Activated gamma-delta T cell treated with anti-CD3 and anti-CD28 coated beads, Interleukin-2, amount 50 U/mL, for 16 hours (primary cell): ENCODE results near the gene GDF10.

ENCODE experiments used
- DNase-seq: peaks from one replicate; pipeline ENCODE4 v3.0.0-alpha.2; 2020; ENCODE audit warnings: low read depth

Gene GDF10

GRCh38 chr10:47315421-47315820 is 15.4 kb downstream of the GDF10 start:
- DNase-seq: no peak

- DNase-seq: no peak
Observed at GRCh38 chr10:47316131-47316530, 16.1 kb downstream of the GDF10 start.

GRCh38 chr10:47317251-47317650 is 17.3 kb downstream of the GDF10 start:
- DNase-seq: no peak

DNA sequence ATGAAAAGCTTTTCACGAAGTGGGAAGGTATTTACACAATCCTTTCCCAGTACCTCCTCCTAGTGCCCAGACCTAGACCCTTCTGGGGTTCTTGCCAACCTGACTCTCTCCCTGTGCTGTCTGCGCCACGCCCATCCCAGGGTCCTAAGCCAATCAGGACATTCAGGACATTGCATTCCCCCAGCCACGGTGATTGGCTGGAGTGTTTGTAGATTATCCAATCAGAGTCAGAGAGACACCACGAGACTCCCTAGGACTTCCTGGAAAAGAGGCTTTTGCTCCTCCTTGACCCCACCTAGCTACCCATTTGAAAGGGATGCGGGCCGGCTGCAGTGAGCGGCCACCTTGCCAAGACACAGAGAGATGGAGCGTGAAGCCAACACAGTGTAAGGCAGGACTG is 18.7 kb downstream of the GDF10 start:
- DNase-seq: no peak

GRCh38 chr10:47319784-47320183 is 19.8 kb downstream of the GDF10 start:
- no peak for DNase-seq

DNA sequence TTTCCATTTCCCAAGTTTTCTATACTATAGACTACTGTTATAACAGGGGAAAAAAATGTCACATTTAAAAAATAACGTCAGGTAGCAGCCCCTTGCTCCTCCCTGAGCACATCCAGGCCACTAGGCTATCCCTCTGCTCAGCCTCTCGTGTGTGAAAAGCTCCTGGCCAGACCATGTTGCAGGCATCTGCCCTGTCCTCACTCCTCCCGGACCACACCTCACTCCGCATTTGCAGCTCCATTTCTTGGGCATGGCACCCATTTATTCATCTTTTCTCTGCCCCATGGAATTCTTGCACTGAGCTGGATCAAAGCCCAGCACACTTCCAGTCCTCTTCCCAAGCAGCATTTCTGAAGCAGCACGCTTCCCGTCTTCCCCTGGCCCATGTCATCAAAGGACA is 20.8 kb downstream of the GDF10 start:
- no peak for DNase-seq

GRCh38 chr10:47321521-47322195 is 21.7 kb downstream of the GDF10 start:
- no peak for DNase-seq

DNA sequence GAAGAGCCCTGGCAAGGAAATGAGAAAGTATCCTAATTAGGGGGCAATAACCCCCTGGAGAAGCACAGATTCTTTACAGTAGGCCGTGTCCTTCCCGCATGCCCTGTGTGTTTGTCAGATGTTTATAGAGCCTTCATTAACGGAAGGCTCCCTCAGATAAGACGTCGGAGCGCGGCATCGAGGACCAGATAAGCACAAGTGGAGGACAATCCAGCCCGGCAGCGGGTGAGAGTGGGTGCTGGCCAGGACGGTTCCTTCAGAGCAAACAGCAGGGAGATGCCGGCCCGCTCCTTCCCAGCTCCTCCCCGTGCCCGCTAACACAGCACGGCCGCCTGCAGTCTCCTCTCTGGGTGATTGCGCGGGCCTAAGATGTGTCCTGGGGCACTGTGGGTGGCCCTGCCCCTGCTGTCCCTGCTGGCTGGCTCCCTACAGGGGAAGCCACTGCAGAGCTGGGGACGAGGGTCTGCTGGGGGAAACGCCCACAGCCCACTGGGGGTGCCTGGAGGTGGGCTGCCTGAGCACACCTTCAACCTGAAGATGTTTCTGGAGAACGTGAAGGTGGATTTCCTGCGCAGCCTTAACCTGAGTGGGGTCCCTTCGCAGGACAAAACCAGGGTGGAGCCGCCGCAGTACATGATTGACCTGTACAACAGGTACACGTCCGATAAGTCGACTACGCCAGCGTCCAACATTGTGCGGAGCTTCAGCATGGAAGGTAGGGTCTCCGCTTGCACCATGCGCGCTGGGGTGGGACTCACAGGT is 22.5 kb downstream of the GDF10 start, which contains the start of gene GDF2:
GDF2 (plus strand) TSS at position 155 of the 762 bp plus-strand sequence; CDS start at position 370, 215 bp downstream.
- no peak for DNase-seq

DNA sequence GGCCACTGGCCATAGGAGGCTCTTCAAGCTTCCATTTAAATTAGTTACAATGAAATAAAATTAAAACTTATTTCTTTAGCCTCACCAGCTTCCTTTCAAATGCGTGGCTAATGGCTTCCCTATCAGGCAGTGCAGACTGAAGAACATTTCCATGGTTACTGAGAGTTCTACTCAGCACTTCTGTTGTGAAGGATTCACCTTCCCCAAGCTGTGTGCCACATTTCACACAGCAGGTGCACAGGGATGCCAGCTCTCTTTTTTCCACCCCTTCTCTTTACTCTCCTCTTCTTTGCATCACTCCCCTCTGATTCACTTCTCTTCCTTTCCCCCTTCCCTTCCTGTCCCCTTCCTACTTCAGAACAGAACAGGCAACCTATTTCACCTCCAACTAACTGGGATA is 23.1 kb downstream of the GDF10 start:
- DNase-seq: no peak

DNA sequence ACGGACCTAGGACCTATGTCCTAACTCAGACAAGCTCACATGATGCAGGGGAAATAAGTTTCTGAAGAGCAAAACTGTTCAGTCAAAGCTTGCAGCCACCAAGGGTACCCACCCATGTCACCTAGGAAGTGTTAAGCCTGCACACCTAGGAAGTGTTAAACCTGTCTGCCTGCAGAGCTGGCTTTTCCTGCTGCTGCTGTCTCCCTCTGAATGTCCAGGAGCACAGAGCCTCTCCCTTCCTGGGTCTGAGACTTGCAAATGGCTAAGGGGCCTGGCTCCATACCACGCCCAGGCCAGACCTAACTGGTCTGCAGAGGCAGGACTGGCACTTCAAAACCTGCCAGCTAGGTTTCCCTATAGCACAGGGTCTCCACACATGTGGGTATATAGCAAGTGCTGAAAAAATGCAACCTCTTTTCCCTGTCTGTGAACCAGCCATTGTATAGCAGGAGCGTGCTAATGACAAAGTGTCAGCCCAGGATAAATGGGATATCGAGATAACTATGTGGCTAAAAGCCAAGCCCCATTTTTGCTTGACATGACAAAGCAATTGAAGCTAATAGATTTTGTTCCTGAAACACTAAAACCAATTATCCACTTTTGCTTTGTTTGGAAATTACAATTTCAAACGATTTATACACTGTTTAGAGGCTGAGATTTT is 23.8 kb downstream of the GDF10 start:
- DNase-seq: no peak

- no peak for DNase-seq
Observed at GRCh38 chr10:47325303-47326291, 25.6 kb downstream of the GDF10 start.

DNA sequence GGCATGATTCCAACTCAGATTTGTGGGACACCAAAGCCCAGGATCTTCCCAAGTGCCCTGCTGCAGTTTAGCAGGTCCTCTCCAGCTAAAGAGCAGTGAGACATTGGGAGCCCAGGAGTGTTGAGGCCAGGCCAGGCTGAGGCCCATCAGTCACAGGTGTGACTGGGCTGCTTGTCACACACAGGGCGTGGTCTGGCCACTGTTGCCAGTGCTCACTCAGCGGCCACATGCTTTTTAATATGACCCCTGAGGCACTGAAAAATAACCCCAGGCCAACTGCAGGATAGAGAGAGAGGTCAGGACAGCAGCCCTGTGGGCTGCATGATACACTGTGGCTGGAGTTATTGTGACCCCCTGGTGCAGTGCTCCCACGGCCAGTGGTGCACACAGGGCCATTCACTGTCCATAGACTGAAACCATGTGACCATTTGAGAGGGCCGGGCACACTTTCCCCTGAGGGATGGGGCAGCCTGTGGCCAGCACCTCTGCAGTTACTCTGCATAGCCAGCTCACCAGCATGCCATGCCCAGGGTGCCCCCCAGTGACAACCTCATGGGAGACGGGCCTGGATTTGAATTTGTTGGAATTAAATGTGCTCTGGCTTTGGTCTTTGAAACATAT is 26.4 kb downstream of the GDF10 start:
- DNase-seq: no peak

DNA sequence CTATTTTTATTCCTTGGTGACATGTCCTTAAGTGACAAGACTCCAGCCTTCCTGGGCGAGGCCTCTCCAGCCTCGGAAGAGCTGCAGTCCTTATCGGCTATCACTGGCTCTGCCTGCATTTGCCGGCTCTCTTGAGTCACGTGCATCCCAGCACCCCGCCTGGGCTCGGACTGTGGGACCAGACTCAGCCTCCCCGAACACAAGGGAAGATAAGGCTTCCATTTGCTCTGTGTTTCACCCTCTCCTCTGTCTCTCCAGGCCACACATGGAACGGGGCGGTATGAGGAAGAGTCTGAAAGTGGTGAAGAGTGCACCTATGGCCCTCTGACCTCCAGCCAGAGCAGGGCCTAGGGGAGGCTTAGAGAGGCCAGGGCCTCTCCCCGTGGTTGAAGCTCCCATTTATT is 26.9 kb downstream of the GDF10 start:
- DNase-seq: no peak

DNA sequence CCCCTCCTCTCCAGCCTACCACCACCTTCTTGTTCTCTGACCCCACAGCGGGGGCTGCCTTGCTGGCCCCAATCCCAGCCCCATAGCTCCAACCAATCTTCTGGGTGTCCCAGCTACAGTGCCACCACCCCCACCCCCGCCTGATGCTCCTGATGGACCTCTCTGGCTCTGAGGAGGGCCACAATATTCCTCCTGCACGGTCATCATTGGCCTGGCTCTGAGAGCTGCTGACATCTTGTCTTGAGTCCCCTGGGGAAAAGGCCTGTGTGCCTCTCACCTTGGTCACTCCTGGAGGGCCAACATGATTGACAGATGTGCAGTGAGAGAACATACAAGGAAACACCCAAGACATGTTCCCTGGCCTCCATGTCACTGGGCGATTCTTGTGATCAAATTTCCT is 29.9 kb downstream of the GDF10 start:
- DNase-seq: no peak

DNA sequence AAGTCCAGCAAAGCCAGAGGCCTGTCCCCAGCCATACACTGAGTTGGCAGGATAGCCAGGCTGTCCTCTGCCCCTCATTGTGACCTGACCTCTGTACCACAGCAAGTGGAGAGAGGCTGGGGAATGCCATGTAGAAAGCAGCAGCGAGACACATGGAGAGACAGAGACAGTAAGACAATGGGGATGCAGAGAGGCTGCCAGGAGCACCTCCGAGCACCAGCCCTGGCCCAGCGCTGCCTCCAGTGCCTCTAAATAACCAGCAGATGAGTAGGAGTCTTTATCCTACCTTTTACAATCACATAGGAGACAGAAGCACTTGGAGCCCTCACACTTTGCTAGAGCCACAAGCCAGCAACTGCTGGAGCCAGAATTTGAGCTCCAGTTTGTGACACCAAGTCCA is 30.4 kb downstream of the GDF10 start:
- DNase-seq: no peak

GRCh38 chr10:47330804-47331203 is 30.8 kb downstream of the GDF10 start:
- no peak for DNase-seq

DNA sequence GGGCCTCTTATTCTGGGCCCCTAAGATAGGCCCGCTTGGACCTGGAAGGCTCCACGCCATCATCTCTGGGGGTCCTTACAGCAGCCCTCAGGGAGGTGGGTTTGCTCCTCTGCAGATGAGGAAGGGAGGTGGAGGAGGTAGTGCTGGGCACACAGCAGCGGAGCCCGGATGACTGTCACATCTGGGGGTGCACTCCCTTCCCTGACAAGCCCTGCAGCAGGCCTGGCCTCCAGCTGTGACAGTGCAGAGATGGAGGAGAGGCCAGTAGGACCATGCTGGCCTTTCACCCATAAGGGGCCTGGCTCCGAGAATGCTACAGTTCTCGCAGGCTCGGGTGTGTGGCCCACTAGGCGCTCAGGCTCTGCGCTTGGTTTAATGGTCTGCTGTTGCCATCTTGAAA is 31.5 kb downstream of the GDF10 start:
- DNase-seq: no peak

DNA sequence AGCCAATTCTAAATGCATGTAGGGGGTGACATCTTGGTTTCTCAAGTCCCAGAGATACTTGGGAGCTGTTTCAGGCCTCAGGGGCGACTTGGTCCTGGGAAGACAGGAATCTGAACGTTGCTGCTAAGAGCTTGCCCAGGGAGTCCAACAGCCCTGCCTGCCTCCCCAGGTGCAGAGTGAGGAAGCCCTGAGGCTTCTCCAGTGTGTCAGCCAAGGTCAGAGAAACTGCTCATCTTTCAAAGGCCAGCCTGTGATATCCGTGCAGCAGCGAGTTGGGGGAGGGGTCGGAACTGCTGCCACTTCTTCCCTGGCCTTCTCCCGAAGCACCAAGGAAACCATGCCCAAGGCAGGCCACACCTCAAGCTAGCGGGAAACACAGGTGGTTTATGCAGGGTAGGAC is 32.0 kb downstream of the GDF10 start:
- DNase-seq: no peak

- no peak for DNase-seq
Observed at GRCh38 chr10:47332371-47332770, 32.4 kb downstream of the GDF10 start.

DNA sequence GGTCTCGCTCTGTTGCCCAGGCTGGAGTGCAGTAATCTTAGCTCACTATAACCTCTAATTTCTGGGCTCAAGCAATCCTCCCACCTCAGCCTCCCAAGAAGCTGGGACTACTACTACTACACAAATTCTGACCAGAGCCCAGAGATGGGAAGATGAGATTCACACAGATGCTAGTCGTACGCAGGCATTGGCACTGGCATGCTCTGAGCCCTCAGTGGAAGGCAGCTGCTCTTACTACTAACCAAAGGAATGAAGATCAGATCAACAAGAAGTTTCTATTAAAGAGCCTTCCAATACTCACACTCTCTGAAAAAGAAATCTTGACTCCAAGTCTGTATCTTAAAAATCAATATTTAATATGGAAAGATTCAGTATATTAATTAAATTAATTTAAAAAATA is 32.9 kb downstream of the GDF10 start:
- DNase-seq: no peak

GRCh38 chr10:47333532-47333931 is 33.5 kb downstream of the GDF10 start:
- DNase-seq: no peak
